ENCODE data around the gene PRKG1. TPM values are rescaled to one million over a fixed set of nuclear protein-coding genes. Genes with fewer than 3 reads are reported as not detected.

The PRKG1 gene
- total RNA-seq, 1 experiment from 2014 or later, result 0.21 TPM

DNA sequence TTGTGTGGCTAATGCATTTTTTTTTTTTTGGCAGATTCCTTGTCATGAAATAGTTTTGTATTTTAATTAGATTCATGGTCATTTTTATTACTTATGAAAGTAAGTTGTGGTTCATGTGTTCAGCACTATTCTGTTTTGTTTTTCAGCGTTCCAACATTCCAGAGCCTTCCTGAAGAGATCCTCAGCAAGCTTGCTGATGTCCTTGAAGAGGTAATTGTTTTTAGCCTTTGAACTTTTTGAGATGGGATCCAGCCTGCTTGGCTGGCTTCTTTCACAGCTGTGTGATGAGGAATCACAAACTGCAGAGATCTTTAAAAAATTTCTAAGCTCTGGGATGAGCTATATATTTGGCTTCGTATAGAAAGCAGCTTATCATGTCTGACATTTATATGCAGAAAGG lies 833.1 kb downstream of the PRKG1 start:
- H3K27me3 Mint-ChIP-seq (ENCODE audit: unreplicated experiment), result no peaks in the 10 kb centered on the region
- CTCF ChIA-PET, result no interaction called here
- intact Hi-C loops (cut with micrococcal nuclease; ENCODE audit: unreplicated experiment), result no loop called here
- H3K9me3 Mint-ChIP-seq (ENCODE audit: low read depth, unreplicated experiment), result no peaks in the 10 kb centered on the region
- no peak for DNase-seq
- H3K36me3 Mint-ChIP-seq (ENCODE audit: insufficient read depth, unreplicated experiment), result no peaks in the 10 kb centered on the region
- H3K4me3 Mint-ChIP-seq (ENCODE audit: low read depth, unreplicated experiment), result no peak overlapping the region
- no peaks in the 10 kb centered on the region for H3K4me1 Mint-ChIP-seq (ENCODE audit: low read depth, unreplicated experiment)
- BruUV-seq (replicated peaks), result no TSS peak
- TF ChIP-seq, protein P1, sequence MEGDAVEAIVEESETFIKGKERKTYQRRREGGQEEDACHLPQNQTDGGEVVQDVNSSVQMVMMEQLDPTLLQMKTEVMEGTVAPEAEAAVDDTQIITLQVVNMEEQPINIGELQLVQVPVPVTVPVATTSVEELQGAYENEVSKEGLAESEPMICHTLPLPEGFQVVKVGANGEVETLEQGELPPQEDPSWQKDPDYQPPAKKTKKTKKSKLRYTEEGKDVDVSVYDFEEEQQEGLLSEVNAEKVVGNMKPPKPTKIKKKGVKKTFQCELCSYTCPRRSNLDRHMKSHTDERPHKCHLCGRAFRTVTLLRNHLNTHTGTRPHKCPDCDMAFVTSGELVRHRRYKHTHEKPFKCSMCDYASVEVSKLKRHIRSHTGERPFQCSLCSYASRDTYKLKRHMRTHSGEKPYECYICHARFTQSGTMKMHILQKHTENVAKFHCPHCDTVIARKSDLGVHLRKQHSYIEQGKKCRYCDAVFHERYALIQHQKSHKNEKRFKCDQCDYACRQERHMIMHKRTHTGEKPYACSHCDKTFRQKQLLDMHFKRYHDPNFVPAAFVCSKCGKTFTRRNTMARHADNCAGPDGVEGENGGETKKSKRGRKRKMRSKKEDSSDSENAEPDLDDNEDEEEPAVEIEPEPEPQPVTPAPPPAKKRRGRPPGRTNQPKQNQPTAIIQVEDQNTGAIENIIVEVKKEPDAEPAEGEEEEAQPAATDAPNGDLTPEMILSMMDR (IDR thresholded peaks at IDR 0.05; ENCODE audit: unreplicated experiment), result no peak
- no peak overlapping the region for H3K27ac Mint-ChIP-seq (ENCODE audit: unreplicated experiment)

DNA sequence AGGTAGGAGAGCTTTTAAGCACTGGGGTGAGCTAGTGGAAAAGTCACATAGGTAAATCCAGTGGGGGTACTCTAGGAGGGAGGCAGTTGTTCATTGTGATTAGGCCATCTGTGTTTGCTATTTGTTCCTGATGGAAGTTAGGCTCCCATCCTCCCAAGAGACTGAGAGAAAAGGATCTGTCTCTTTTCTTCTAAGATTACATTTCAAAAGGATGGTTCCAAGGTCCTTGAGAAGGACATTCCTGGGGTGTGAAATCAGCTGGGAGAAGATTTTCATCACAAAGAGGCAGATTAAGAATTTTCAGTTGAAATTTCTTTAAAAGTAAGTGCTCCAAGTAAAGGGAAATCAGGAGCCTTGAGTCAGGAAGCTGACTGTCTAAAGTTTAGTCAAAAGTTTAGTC lies 835.9 kb downstream of the PRKG1 start:
- no peak for DNase-seq
- TF ChIP-seq, protein P1 (IDR thresholded peaks at IDR 0.05; ENCODE audit: unreplicated experiment), result no peak
- no peaks in the 10 kb centered on the region for H3K9me3 Mint-ChIP-seq (ENCODE audit: low read depth, unreplicated experiment)
- H3K27ac Mint-ChIP-seq (ENCODE audit: unreplicated experiment), result no peak overlapping the region
- H3K4me1 Mint-ChIP-seq (ENCODE audit: low read depth, unreplicated experiment), result no peaks in the 10 kb centered on the region
- no peaks in the 10 kb centered on the region for H3K36me3 Mint-ChIP-seq (ENCODE audit: insufficient read depth, unreplicated experiment)
- H3K4me3 Mint-ChIP-seq (ENCODE audit: low read depth, unreplicated experiment), result no peak overlapping the region
- no TSS peak for BruUV-seq (replicated peaks)
- intact Hi-C loops (cut with micrococcal nuclease; ENCODE audit: unreplicated experiment), result no loop called here
- CTCF ChIA-PET, result no interaction called here
- no peaks in the 10 kb centered on the region for H3K27me3 Mint-ChIP-seq (ENCODE audit: unreplicated experiment)

DNA sequence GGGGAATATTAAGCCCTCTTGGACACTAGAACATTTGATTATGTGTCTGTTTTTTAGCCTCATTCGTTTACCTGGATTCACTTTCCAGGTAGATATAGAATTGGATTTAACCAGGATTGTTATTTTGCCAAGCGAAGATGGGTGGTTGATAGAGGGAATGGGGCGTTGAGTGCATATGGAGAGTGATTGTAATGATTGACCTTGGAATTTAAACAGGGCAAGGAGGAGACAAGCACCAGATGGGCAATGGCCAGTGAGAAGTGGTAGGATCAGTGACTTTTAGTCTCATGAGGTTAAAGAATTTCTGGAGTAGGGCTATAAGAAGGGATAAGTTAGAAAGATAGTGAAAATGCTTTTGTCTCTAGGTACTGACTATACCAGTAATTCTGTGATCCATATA lies 836.3 kb downstream of the PRKG1 start:
- no peak overlapping the region for H3K4me3 Mint-ChIP-seq (ENCODE audit: low read depth, unreplicated experiment)
- no TSS peak for BruUV-seq (replicated peaks)

DNA sequence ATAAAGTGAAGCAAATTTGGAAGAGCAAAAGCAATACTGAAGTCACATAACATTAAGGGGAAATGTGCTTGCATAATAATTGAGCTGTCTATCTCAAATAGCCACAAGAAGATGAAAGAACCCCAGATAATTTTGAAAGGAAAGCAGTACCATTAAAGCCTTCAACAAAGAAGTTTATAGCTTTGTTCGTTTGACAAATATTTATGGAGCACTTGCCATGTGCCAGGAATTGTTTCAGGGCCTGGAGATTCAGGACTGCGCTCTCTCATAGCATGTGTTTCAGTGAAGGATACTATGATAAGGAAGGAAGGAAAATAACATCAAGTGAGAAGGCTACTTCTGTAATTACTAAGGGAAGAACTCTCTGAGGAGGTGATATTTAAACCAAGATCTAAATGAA lies 837.4 kb downstream of the PRKG1 start:
- no peaks in the 10 kb centered on the region for H3K27me3 Mint-ChIP-seq (ENCODE audit: unreplicated experiment)
- CTCF ChIA-PET, result interaction anchor here (0.6 kb wide), 1 partner anchor 25 kb away, joined by 3 read pairs; no protein-coding TSS in a partner anchor
- no TSS peak for BruUV-seq (replicated peaks)
- no peaks in the 10 kb centered on the region for H3K36me3 Mint-ChIP-seq (ENCODE audit: insufficient read depth, unreplicated experiment)
- H3K4me3 Mint-ChIP-seq (ENCODE audit: low read depth, unreplicated experiment), result no peak overlapping the region
- intact Hi-C loops (cut with micrococcal nuclease; ENCODE audit: unreplicated experiment), result no loop called here
- DNase-seq, result no peak
- H3K4me1 Mint-ChIP-seq (ENCODE audit: low read depth, unreplicated experiment), result no peaks in the 10 kb centered on the region
- H3K9me3 Mint-ChIP-seq (ENCODE audit: low read depth, unreplicated experiment), result no peaks in the 10 kb centered on the region
- TF ChIP-seq, protein P1 (IDR thresholded peaks at IDR 0.05; ENCODE audit: unreplicated experiment), result no peak
- H3K27ac Mint-ChIP-seq (ENCODE audit: unreplicated experiment), result no peak overlapping the region

More for the DNA sequence above, 836.3 kb downstream of the PRKG1 start:
- Mint-ChIP-seq H3K36me3 (ENCODE audit: insufficient read depth, unreplicated experiment) (no peaks in the 10 kb centered on the region), H3K9me3 (ENCODE audit: low read depth, unreplicated experiment) (no peaks in the 10 kb centered on the region), H3K4me1 (ENCODE audit: low read depth, unreplicated experiment) (no peaks in the 10 kb centered on the region), H3K27me3 (ENCODE audit: unreplicated experiment) (no peaks in the 10 kb centered on the region), H3K27ac (ENCODE audit: unreplicated experiment) (no peak overlapping the region)
- CTCF ChIA-PET, result no interaction called here
- TF ChIP-seq, protein P1 (IDR thresholded peaks at IDR 0.05; ENCODE audit: unreplicated experiment), result no peak
- intact Hi-C loops (cut with micrococcal nuclease; ENCODE audit: unreplicated experiment), result no loop called here
- no peak for DNase-seq
